Measurements from ENCODE around the gene LSM10. TPM values are rescaled to one million over a fixed set of nuclear protein-coding genes. Genes with fewer than 3 reads are reported as not detected.

The LSM10 gene
- total RNA-seq, 1 experiment from 2014 or later, result 56.3 TPM

GRCh38 chr1:36349839-36350238 is 47.9 kb downstream of the LSM10 start (continued):
- TF ChIP-seq KAT7 (CRISPR knock-in tag; IDR thresholded peaks at IDR 0.05; ENCODE audit: borderline replicate concordance) (no peak), ZNF219 (CRISPR knock-in tag; IDR thresholded peaks at IDR 0.05; ENCODE audit: borderline replicate concordance) (no peak), FOXJ3 (CRISPR knock-in tag; IDR thresholded peaks at IDR 0.05; ENCODE audit: borderline replicate concordance) (no peak), TP53 (CRISPR knock-in tag; IDR thresholded peaks at IDR 0.05) (no peak)
- TF ChIP-seq, protein P1, sequence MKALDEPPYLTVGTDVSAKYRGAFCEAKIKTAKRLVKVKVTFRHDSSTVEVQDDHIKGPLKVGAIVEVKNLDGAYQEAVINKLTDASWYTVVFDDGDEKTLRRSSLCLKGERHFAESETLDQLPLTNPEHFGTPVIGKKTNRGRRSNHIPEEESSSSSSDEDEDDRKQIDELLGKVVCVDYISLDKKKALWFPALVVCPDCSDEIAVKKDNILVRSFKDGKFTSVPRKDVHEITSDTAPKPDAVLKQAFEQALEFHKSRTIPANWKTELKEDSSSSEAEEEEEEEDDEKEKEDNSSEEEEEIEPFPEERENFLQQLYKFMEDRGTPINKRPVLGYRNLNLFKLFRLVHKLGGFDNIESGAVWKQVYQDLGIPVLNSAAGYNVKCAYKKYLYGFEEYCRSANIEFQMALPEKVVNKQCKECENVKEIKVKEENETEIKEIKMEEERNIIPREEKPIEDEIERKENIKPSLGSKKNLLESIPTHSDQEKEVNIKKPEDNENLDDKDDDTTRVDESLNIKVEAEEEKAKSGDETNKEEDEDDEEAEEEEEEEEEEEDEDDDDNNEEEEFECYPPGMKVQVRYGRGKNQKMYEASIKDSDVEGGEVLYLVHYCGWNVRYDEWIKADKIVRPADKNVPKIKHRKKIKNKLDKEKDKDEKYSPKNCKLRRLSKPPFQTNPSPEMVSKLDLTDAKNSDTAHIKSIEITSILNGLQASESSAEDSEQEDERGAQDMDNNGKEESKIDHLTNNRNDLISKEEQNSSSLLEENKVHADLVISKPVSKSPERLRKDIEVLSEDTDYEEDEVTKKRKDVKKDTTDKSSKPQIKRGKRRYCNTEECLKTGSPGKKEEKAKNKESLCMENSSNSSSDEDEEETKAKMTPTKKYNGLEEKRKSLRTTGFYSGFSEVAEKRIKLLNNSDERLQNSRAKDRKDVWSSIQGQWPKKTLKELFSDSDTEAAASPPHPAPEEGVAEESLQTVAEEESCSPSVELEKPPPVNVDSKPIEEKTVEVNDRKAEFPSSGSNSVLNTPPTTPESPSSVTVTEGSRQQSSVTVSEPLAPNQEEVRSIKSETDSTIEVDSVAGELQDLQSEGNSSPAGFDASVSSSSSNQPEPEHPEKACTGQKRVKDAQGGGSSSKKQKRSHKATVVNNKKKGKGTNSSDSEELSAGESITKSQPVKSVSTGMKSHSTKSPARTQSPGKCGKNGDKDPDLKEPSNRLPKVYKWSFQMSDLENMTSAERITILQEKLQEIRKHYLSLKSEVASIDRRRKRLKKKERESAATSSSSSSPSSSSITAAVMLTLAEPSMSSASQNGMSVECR (CRISPR knock-in tag; IDR thresholded peaks at IDR 0.05; ENCODE audit: borderline replicate concordance), result no peak

GRCh38 chr1:36349241-36349671 is 48.5 kb downstream of the LSM10 start:
- DNase-seq (ENCODE audit: low spot score) (no peak), ATAC-seq (no peak)
- Mint-ChIP-seq H3K27me3 (ENCODE audit: low read depth) (no peaks in the 10 kb centered on the region), H3K36me3 (peaks cover 27% of the 10 kb centered on the region), H3K4me1 (peaks cover 8% of the 10 kb centered on the region), H3K4me3 (no peak overlapping the region), H3K27ac (peak overlapping the region; percentile 19; the same call in 1 of the 2 replicates), H3K9me3 (no peaks in the 10 kb centered on the region)
- POLR2A ChIA-PET, result interaction anchor here (0.9 kb wide), 1 partner anchor 11 kb away, joined by 3 read pairs; no protein-coding TSS in a partner anchor
- CTCF ChIA-PET, result interaction anchor here (1.0 to 7.0 kb wide), 2 partner anchors 18 to 73 kb away, joined by 3 to 72 read pairs; no protein-coding TSS in a partner anchor
- no peak for TF ChIP-seq CREB1 (CRISPR knock-in tag; IDR thresholded peaks at IDR 0.05)
- no peak for TF ChIP-seq RELA (CRISPR knock-in tag; IDR thresholded peaks at IDR 0.05; ENCODE audit: borderline replicate concordance)
- no peak for TF ChIP-seq AFF4 (CRISPR knock-in tag; IDR thresholded peaks at IDR 0.05; ENCODE audit: borderline replicate concordance)
- TF ChIP-seq, protein P2, sequence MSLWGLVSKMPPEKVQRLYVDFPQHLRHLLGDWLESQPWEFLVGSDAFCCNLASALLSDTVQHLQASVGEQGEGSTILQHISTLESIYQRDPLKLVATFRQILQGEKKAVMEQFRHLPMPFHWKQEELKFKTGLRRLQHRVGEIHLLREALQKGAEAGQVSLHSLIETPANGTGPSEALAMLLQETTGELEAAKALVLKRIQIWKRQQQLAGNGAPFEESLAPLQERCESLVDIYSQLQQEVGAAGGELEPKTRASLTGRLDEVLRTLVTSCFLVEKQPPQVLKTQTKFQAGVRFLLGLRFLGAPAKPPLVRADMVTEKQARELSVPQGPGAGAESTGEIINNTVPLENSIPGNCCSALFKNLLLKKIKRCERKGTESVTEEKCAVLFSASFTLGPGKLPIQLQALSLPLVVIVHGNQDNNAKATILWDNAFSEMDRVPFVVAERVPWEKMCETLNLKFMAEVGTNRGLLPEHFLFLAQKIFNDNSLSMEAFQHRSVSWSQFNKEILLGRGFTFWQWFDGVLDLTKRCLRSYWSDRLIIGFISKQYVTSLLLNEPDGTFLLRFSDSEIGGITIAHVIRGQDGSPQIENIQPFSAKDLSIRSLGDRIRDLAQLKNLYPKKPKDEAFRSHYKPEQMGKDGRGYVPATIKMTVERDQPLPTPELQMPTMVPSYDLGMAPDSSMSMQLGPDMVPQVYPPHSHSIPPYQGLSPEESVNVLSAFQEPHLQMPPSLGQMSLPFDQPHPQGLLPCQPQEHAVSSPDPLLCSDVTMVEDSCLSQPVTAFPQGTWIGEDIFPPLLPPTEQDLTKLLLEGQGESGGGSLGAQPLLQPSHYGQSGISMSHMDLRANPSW (CRISPR knock-in tag; conservative IDR thresholded peaks at IDR 0.05; ENCODE audit: low read depth), result no peak
- TF ChIP-seq, protein P3, sequence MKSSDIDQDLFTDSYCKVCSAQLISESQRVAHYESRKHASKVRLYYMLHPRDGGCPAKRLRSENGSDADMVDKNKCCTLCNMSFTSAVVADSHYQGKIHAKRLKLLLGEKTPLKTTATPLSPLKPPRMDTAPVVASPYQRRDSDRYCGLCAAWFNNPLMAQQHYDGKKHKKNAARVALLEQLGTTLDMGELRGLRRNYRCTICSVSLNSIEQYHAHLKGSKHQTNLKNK (CRISPR knock-in tag; IDR thresholded peaks at IDR 0.05), result no peak
- no peak for TF ChIP-seq SMAD3 (CRISPR knock-in tag; IDR thresholded peaks at IDR 0.05; ENCODE audit: borderline replicate concordance)
- TF ChIP-seq SOX15 (CRISPR knock-in tag; IDR thresholded peaks at IDR 0.05), result no peak
- TF ChIP-seq, protein P4, sequence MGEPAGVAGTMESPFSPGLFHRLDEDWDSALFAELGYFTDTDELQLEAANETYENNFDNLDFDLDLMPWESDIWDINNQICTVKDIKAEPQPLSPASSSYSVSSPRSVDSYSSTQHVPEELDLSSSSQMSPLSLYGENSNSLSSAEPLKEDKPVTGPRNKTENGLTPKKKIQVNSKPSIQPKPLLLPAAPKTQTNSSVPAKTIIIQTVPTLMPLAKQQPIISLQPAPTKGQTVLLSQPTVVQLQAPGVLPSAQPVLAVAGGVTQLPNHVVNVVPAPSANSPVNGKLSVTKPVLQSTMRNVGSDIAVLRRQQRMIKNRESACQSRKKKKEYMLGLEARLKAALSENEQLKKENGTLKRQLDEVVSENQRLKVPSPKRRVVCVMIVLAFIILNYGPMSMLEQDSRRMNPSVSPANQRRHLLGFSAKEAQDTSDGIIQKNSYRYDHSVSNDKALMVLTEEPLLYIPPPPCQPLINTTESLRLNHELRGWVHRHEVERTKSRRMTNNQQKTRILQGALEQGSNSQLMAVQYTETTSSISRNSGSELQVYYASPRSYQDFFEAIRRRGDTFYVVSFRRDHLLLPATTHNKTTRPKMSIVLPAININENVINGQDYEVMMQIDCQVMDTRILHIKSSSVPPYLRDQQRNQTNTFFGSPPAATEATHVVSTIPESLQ (CRISPR knock-in tag; IDR thresholded peaks at IDR 0.05), result no peak
- no peak for TF ChIP-seq JAZF1 (CRISPR knock-in tag; IDR thresholded peaks at IDR 0.05)
- no peak for TF ChIP-seq ZNF425 (CRISPR knock-in tag; conservative IDR thresholded peaks at IDR 0.05)
- TF ChIP-seq, protein P5, sequence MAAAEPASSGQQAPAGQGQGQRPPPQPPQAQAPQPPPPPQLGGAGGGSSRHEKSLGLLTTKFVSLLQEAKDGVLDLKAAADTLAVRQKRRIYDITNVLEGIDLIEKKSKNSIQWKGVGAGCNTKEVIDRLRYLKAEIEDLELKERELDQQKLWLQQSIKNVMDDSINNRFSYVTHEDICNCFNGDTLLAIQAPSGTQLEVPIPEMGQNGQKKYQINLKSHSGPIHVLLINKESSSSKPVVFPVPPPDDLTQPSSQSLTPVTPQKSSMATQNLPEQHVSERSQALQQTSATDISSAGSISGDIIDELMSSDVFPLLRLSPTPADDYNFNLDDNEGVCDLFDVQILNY (CRISPR knock-in tag; IDR thresholded peaks at IDR 0.05), result no peak
- TF ChIP-seq ESRRA (CRISPR knock-in tag; IDR thresholded peaks at IDR 0.05; ENCODE audit: borderline replicate concordance), result no peak
